Fibroblast of lung (primary cell): ENCODE data around the gene OR10D3. TPM values are rescaled to one million over a fixed set of nuclear protein-coding genes. Genes with fewer than 3 reads are reported as not detected.

ENCODE experiments used
- DNase-seq, 2 donors: peaks; one replicate each; pipeline versions ENCODE4 v3.0.0 to v3.0.0-alpha.2; 2010; ENCODE audit warnings: low read depth in 2 of 2
- H2AFZ ChIP-seq: 2 replicates; pipeline ENCODE4 v1.5.1; 2012; ENCODE audit warnings: low read length, control low read depth, inconsistent platforms
- H3K27ac ChIP-seq: 2 replicates; pipeline ENCODE4 v1.5.1; 2011; ENCODE audit warnings: low read length, control low read depth; ENCODE audit not compliant: insufficient read depth
- H3K27me3 ChIP-seq: 2 replicates; pipeline ENCODE4 v1.5.1; 2011; ENCODE audit warnings: mild to moderate bottlenecking, low read length; ENCODE audit not compliant: control insufficient read depth, insufficient read depth
- H3K36me3 ChIP-seq: 2 replicates; pipeline ENCODE4 v1.5.1; 2011; ENCODE audit warnings: low read length; ENCODE audit not compliant: control insufficient read depth, insufficient read depth
- H3K4me1 ChIP-seq: 2 replicates; pipeline ENCODE4 v1.5.1; 2011; ENCODE audit warnings: low read length; ENCODE audit not compliant: control insufficient read depth, insufficient read depth; ENCODE audit errors: extremely low read depth
- H3K4me2 ChIP-seq: 2 replicates; pipeline ENCODE4 v1.5.1; 2011; ENCODE audit warnings: low read length, control low read depth; ENCODE audit not compliant: insufficient read depth; ENCODE audit errors: extremely low read depth
- H3K4me3 ChIP-seq, 4 experiments: fragments of 200-600 bp in 1 of 4; sonication (generic) in 1 of 4; replicated peaks in 1 of 4; 2 replicates each; pipeline ENCODE4 v1.5.1; 2011 to 2016; ENCODE audit warnings: low read length in 4 of 4, low read depth in 3 of 4, mild to moderate bottlenecking in 3 of 4, control low read depth in 2 of 4, inconsistent platforms in 1 of 4, mixed read lengths in 1 of 4; ENCODE audit not compliant: insufficient read depth in 1 of 4; ENCODE audit errors: control extremely low read depth in 1 of 4
- H3K79me2 ChIP-seq: 2 replicates; pipeline ENCODE4 v1.5.1; 2012; ENCODE audit warnings: mild to moderate bottlenecking, low read length, inconsistent platforms; ENCODE audit not compliant: control insufficient read depth, insufficient read depth
- H3K9ac ChIP-seq: 2 replicates; pipeline ENCODE4 v1.5.1; 2011; ENCODE audit warnings: mild to moderate bottlenecking, low read length, control low read depth; ENCODE audit not compliant: insufficient read depth
- H3K9me3 ChIP-seq: 2 replicates; pipeline ENCODE4 v1.5.1; 2012; ENCODE audit warnings: low read depth, low read length; ENCODE audit not compliant: control insufficient read depth, insufficient read depth
- H4K20me1 ChIP-seq: 2 replicates; pipeline ENCODE4 v1.5.1; 2011; ENCODE audit warnings: low read length; ENCODE audit not compliant: control insufficient read depth, insufficient read depth; ENCODE audit errors: extremely low read depth
- EZH2 ChIP-seq: IDR thresholded peaks from 2 replicates; pipeline ENCODE4 v1.5.1; 2012; ENCODE audit warnings: low read length, control low read depth, mild to moderate bottlenecking; ENCODE audit errors: missing control alignments
- polyA plus RNA-seq, 2 donors: library from polyadenylated mRNA; depleted of rRNA in 1 of 2; stranded (reverse) in 1 of 2; unstranded in 1 of 2; fragments of >200 nt; gene quantifications; 2 replicates each; pipeline ENCODE4 v1.2.1, GENCODE V29; 2011 to 2012; ENCODE audit warnings: missing spikeins in 1 of 2
- total RNA-seq: library from RNA; depleted of rRNA; stranded (reverse); fragments of >200 nt; gene quantifications from 2 replicates; pipeline ENCODE4 v1.2.1, GENCODE V29; 2014
- TF ChIP-seq, protein P1 (sequence below), 2 donors: IDR thresholded peaks in 1 of 2; conservative IDR thresholded peaks in 1 of 2; 1 replicate in 1 of 2; 2 replicates in 1 of 2; pipeline ENCODE4 v1.5.1; 2011 to 2012; ENCODE audit warnings: low read length in 2 of 2, control low read depth in 1 of 2, inconsistent platforms in 1 of 2, low read depth in 1 of 2, mild to moderate bottlenecking in 1 of 2

Gene OR10D3
- total and polyA plus RNA-seq, 2 donors (not counting 1 experiment from before 2014, with no cell fraction given), result not detected

- Histone ChIP-seq H4K20me1 (no peaks in the 10 kb centered on the region), H3K79me2 (no peaks in the 10 kb centered on the region), H3K9ac (no peak overlapping the region), H2AFZ (no peak overlapping the region), H3K9me3 (no peaks in the 10 kb centered on the region), H3K4me3 (no peak overlapping the region), H3K27me3 (no peaks in the 10 kb centered on the region), H3K4me2 (no peak overlapping the region), H3K4me1 (no peaks in the 10 kb centered on the region), H3K27ac (no peak overlapping the region), H3K36me3 (no peaks in the 10 kb centered on the region)
- TF ChIP-seq, protein P1, sequence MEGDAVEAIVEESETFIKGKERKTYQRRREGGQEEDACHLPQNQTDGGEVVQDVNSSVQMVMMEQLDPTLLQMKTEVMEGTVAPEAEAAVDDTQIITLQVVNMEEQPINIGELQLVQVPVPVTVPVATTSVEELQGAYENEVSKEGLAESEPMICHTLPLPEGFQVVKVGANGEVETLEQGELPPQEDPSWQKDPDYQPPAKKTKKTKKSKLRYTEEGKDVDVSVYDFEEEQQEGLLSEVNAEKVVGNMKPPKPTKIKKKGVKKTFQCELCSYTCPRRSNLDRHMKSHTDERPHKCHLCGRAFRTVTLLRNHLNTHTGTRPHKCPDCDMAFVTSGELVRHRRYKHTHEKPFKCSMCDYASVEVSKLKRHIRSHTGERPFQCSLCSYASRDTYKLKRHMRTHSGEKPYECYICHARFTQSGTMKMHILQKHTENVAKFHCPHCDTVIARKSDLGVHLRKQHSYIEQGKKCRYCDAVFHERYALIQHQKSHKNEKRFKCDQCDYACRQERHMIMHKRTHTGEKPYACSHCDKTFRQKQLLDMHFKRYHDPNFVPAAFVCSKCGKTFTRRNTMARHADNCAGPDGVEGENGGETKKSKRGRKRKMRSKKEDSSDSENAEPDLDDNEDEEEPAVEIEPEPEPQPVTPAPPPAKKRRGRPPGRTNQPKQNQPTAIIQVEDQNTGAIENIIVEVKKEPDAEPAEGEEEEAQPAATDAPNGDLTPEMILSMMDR (conservative IDR thresholded peaks at IDR 0.05 in 1 of 2, IDR thresholded peaks at IDR 0.05 in 1 of 2; ENCODE audit: low read depth in 1 of 2, low read length in 2 of 2), result no peak
- TF ChIP-seq EZH2, result no peak
- DNase-seq, result no peak
Measured at GRCh38 chr11:124200671-124201070, 17.5 kb downstream of the OR10D3 start.

GRCh38 chr11:124202951-124203350 is 19.8 kb downstream of the OR10D3 start:
- H2AFZ ChIP-seq, result no peak overlapping the region
- no peaks in the 10 kb centered on the region for H3K79me2 ChIP-seq
- H4K20me1 ChIP-seq, result no peaks in the 10 kb centered on the region
- no peak overlapping the region for H3K4me2 ChIP-seq
- no peak overlapping the region for H3K9ac ChIP-seq
- no peaks in the 10 kb centered on the region for H3K27me3 ChIP-seq
- no peak for DNase-seq
- H3K27ac ChIP-seq, result no peak overlapping the region
- H3K4me3 ChIP-seq, result no peak overlapping the region
- no peaks in the 10 kb centered on the region for H3K36me3 ChIP-seq
- TF ChIP-seq, protein P1 (conservative IDR thresholded peaks at IDR 0.05 in 1 of 2, IDR thresholded peaks at IDR 0.05 in 1 of 2; ENCODE audit: low read depth in 1 of 2, low read length in 2 of 2), result no peak
- TF ChIP-seq EZH2, result no peak
- H3K4me1 ChIP-seq, result no peaks in the 10 kb centered on the region
- no peaks in the 10 kb centered on the region for H3K9me3 ChIP-seq

DNA sequence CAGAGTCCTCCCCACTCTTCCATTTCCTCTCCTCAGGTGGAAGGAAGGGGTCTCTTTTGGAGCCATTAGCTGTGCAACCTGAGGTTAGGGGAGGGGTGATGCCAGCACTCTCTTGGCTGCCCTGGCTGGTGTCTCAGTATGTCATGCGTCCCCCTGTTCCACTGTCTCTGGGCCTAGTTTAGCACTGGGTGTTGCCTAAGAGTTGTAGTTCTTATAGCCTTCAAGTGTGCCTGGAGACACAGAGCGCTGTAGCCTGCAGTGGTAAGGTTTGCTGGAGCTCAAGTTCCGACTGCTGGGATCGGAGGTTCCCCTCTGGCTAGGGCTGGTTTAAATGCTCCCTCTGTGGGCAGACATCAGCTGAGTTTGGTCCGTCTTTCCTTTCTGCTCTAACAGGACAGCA is 20.9 kb downstream of the OR10D3 start:
- Histone ChIP-seq H3K9ac (no peak overlapping the region), H3K4me2 (no peak overlapping the region), H2AFZ (no peak overlapping the region), H3K27me3 (no peaks in the 10 kb centered on the region), H3K27ac (no peak overlapping the region), H4K20me1 (no peaks in the 10 kb centered on the region), H3K4me1 (no peaks in the 10 kb centered on the region), H3K79me2 (no peaks in the 10 kb centered on the region), H3K4me3 (no peak overlapping the region), H3K9me3 (no peaks in the 10 kb centered on the region), H3K36me3 (no peaks in the 10 kb centered on the region)
- no peak for DNase-seq
- TF ChIP-seq, protein P1 (conservative IDR thresholded peaks at IDR 0.05 in 1 of 2, IDR thresholded peaks at IDR 0.05 in 1 of 2; ENCODE audit: low read depth in 1 of 2, low read length in 2 of 2), result no peak
- no peak for TF ChIP-seq EZH2
